SIG-M5 treated with dmso at 0.1 percent for 504 hours (cell line): ENCODE measurements around the gene NTM.

Source experiments
- DNase-seq: peaks from one replicate; lab custom pipeline; 2025; ENCODE audit not compliant: unreplicated experiment; lab: John Stamatoyannopoulos, UW

NTM gene

GRCh38 chr11:131633921-131634715 is 263.7 kb downstream of the NTM start:
- no peak for DNase-seq

GRCh38 chr11:131637469-131638175 is 267.2 kb downstream of the NTM start:
- DNase-seq, result no peak

- DNase-seq, result no peak
These were observed 268.5 kb downstream of the NTM start for GRCh38 chr11:131638889-131639288.

GRCh38 chr11:131640320-131640719 is 269.9 kb downstream of the NTM start:
- DNase-seq, result no peak

- no peak for DNase-seq
These were observed 272.5 kb downstream of the NTM start for GRCh38 chr11:131642756-131643531.

GRCh38 chr11:131644204-131644795 is 273.9 kb downstream of the NTM start:
- no peak for DNase-seq

GRCh38 chr11:131645237-131645636 is 274.8 kb downstream of the NTM start:
- DNase-seq, result no peak

GRCh38 chr11:131649856-131650255 is 279.4 kb downstream of the NTM start:
- DNase-seq, result no peak

- no peak for DNase-seq
These were observed 281.8 kb downstream of the NTM start for GRCh38 chr11:131652231-131652630.

GRCh38 chr11:131653260-131653659 is 282.8 kb downstream of the NTM start:
- DNase-seq, result no peak

GRCh38 chr11:131654849-131655248 is 284.4 kb downstream of the NTM start:
- no peak for DNase-seq

GRCh38 chr11:131656179-131656838 is 285.9 kb downstream of the NTM start:
- no peak for DNase-seq

- DNase-seq, result no peak
These were observed 286.4 kb downstream of the NTM start for GRCh38 chr11:131656839-131657211.

GRCh38 chr11:131658414-131658813 is 288.0 kb downstream of the NTM start:
- no peak for DNase-seq

GRCh38 chr11:131658952-131659351 is 288.5 kb downstream of the NTM start:
- no peak for DNase-seq

GRCh38 chr11:131659931-131660330 is 289.5 kb downstream of the NTM start:
- no peak for DNase-seq

GRCh38 chr11:131661132-131661531 is 290.7 kb downstream of the NTM start:
- DNase-seq, result no peak

- DNase-seq, result no peak
These were observed 292.0 kb downstream of the NTM start for GRCh38 chr11:131662317-131662972.

GRCh38 chr11:131662993-131663392 is 292.6 kb downstream of the NTM start:
- no peak for DNase-seq
